IPS-15b (cell line): Measurements from ENCODE around the gene RAD51B.

ENCODE experiments used
- H3K27me3 ChIP-seq: one replicate; pipeline ENCODE4 v1.6.1; 2013; ENCODE audit warnings: low read length; ENCODE audit not compliant: control insufficient read depth, insufficient read depth
- H3K36me3 ChIP-seq: one replicate; pipeline ENCODE4 v1.6.1; 2013; ENCODE audit warnings: low read length; ENCODE audit not compliant: control insufficient read depth, insufficient read depth
- H3K4me1 ChIP-seq: one replicate; pipeline ENCODE4 v1.6.1; 2013; ENCODE audit warnings: mild to moderate bottlenecking, low read length; ENCODE audit not compliant: control insufficient read depth, insufficient read depth
- H3K4me3 ChIP-seq: one replicate; pipeline ENCODE4 v1.5.1; 2013; ENCODE audit warnings: low read depth, low read length
- H3K9ac ChIP-seq: one replicate; pipeline ENCODE4 v1.6.1; 2013; ENCODE audit warnings: low read depth, mild to moderate bottlenecking, low read length
- H3K9me3 ChIP-seq: one replicate; pipeline ENCODE4 v1.6.1; 2013; ENCODE audit warnings: mild to moderate bottlenecking, low read length; ENCODE audit not compliant: control insufficient read depth, insufficient read depth

Gene RAD51B

GRCh38 chr14:68412505-68413465 lies 593.2 kb downstream of the RAD51B start:
- H3K4me3 ChIP-seq = no peak overlapping the region
- no peak overlapping the region for H3K9ac ChIP-seq

GRCh38 chr14:68413509-68413908 lies 593.9 kb downstream of the RAD51B start:
- Histone ChIP-seq H3K27me3 (no peaks in the 10 kb centered on the region), H3K36me3 (no peaks in the 10 kb centered on the region), H3K4me3 (no peak overlapping the region), H3K4me1 (no peaks in the 10 kb centered on the region), H3K9me3 (no peaks in the 10 kb centered on the region), H3K9ac (no peak overlapping the region)

More at GRCh38 chr14:68412505-68413465, 593.2 kb downstream of the RAD51B start:
- Histone ChIP-seq H3K4me1 (no peaks in the 10 kb centered on the region), H3K27me3 (no peaks in the 10 kb centered on the region), H3K36me3 (no peaks in the 10 kb centered on the region), H3K9me3 (no peaks in the 10 kb centered on the region)

GRCh38 chr14:68414121-68414520 lies 594.5 kb downstream of the RAD51B start:
- no peak overlapping the region for H3K4me3 ChIP-seq
- H3K36me3 ChIP-seq = no peaks in the 10 kb centered on the region
- no peaks in the 10 kb centered on the region for H3K9me3 ChIP-seq
- H3K9ac ChIP-seq = no peak overlapping the region
- H3K4me1 ChIP-seq = no peaks in the 10 kb centered on the region
- no peaks in the 10 kb centered on the region for H3K27me3 ChIP-seq

GRCh38 chr14:68416171-68416570 lies 596.6 kb downstream of the RAD51B start:
- Histone ChIP-seq H3K4me1 (no peaks in the 10 kb centered on the region), H3K36me3 (no peaks in the 10 kb centered on the region), H3K9ac (no peak overlapping the region), H3K27me3 (no peaks in the 10 kb centered on the region), H3K4me3 (no peak overlapping the region), H3K9me3 (no peaks in the 10 kb centered on the region)

GRCh38 chr14:68417009-68417650 lies 597.6 kb downstream of the RAD51B start:
- H3K9ac ChIP-seq = no peak overlapping the region
- H3K27me3 ChIP-seq = no peaks in the 10 kb centered on the region
- no peaks in the 10 kb centered on the region for H3K9me3 ChIP-seq
- no peaks in the 10 kb centered on the region for H3K4me1 ChIP-seq
- H3K36me3 ChIP-seq = no peaks in the 10 kb centered on the region
- H3K4me3 ChIP-seq = no peak overlapping the region

GRCh38 chr14:68418174-68419118 lies 598.9 kb downstream of the RAD51B start:
- no peaks in the 10 kb centered on the region for H3K9me3 ChIP-seq
- H3K27me3 ChIP-seq = no peaks in the 10 kb centered on the region
- H3K4me1 ChIP-seq = no peaks in the 10 kb centered on the region
- no peak overlapping the region for H3K9ac ChIP-seq
- no peaks in the 10 kb centered on the region for H3K36me3 ChIP-seq
- no peak overlapping the region for H3K4me3 ChIP-seq

- Histone ChIP-seq H3K36me3 (no peaks in the 10 kb centered on the region), H3K27me3 (no peaks in the 10 kb centered on the region)
These were observed 600.8 kb downstream of the RAD51B start for GRCh38 chr14:68420350-68420749.

GRCh38 chr14:68421116-68421515 lies 601.5 kb downstream of the RAD51B start:
- Histone ChIP-seq H3K27me3 (no peaks in the 10 kb centered on the region), H3K9me3 (no peaks in the 10 kb centered on the region), H3K4me3 (no peak overlapping the region), H3K4me1 (no peaks in the 10 kb centered on the region), H3K36me3 (no peaks in the 10 kb centered on the region), H3K9ac (no peak overlapping the region)

More at GRCh38 chr14:68420350-68420749, 600.8 kb downstream of the RAD51B start:
- no peak overlapping the region for H3K4me3 ChIP-seq
- H3K9me3 ChIP-seq = no peaks in the 10 kb centered on the region
- H3K9ac ChIP-seq = no peak overlapping the region
- no peaks in the 10 kb centered on the region for H3K4me1 ChIP-seq

- no peaks in the 10 kb centered on the region for H3K27me3 ChIP-seq
- no peak overlapping the region for H3K4me3 ChIP-seq
- no peaks in the 10 kb centered on the region for H3K36me3 ChIP-seq
- H3K9ac ChIP-seq = no peak overlapping the region
- no peaks in the 10 kb centered on the region for H3K9me3 ChIP-seq
- H3K4me1 ChIP-seq = no peaks in the 10 kb centered on the region
These were observed 604.1 kb downstream of the RAD51B start for GRCh38 chr14:68423686-68424085.

GRCh38 chr14:68424443-68425172 lies 605.0 kb downstream of the RAD51B start:
- no peaks in the 10 kb centered on the region for H3K36me3 ChIP-seq
- H3K9me3 ChIP-seq = no peaks in the 10 kb centered on the region
- no peak overlapping the region for H3K4me3 ChIP-seq
- no peaks in the 10 kb centered on the region for H3K27me3 ChIP-seq
- H3K9ac ChIP-seq = no peak overlapping the region
- no peaks in the 10 kb centered on the region for H3K4me1 ChIP-seq
